Measurements from ENCODE around the gene TRAM2. TPM values are rescaled to one million over a fixed set of nuclear protein-coding genes. Genes with fewer than 3 reads are reported as not detected.

Gene TRAM2
- total and polyA plus RNA-seq, 10 of the 15 experiments (the other 5 are each of a cell fraction or from before 2014, with no cell fraction given): 2.5 to 15.0 (median 11.0) TPM

DNA sequence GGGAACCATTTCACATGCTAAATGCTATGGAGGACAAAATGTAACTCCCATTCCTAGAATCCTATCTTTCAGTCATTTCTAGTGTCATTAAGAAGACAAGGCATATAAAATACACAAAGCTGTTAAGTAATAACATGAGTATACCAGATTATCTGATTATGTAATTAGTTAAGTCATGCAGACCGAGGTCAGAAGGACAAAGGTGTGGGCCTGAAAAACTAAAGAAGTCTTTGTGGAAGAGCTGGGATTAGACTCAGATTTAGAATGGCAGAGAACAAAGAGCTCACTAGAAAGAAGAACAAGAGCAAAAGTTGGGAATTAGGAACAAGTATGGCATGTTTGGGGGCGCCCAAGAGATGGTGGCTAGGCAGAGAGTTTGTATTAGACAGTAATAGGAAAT is 119.8 kb downstream of the TRAM2 start:
- FAIRE-seq: no peak
- BruUV-seq (replicated peaks): no TSS peak
- Histone ChIP-seq H3K9ac (ENCODE audit: control insufficient read depth, insufficient read depth, low read length) (no peak overlapping the region), H3K4me2 (ENCODE audit: control insufficient read depth, insufficient read depth) (no peak overlapping the region), H3K36me3 (ENCODE audit: control insufficient read depth in 2 of 2, insufficient read depth in 2 of 2, low read length in 1 of 2) (no peaks in the 10 kb centered on the region), H3K79me2 (ENCODE audit: control insufficient read depth, insufficient read depth, low read length) (no peaks in the 10 kb centered on the region), H3K4me3 (no peak overlapping the region), H3K27me3 (replicated peaks in 1 of 2; ENCODE audit: control insufficient read depth in 2 of 2, insufficient read depth in 2 of 2, low read length in 1 of 2) (no peaks in the 10 kb centered on the region), H3K4me1 (ENCODE audit: control insufficient read depth, insufficient read depth, low read length) (no peaks in the 10 kb centered on the region), H3K27ac (ENCODE audit: control insufficient read depth, insufficient read depth) (no peak overlapping the region), H4K20me1 (ENCODE audit: control insufficient read depth, insufficient read depth) (no peaks in the 10 kb centered on the region), H3K9me3 (replicated peaks; ENCODE audit: control insufficient read depth, insufficient read depth, low read length) (no peaks in the 10 kb centered on the region; the same call in 2 of the 3 replicates), H2AFZ (ENCODE audit: control insufficient read depth, low read depth, low read length) (no peak overlapping the region)
- no peak for DNase-seq (ENCODE audit: low read depth, low spot score)
- 82% methylated on average over 2 of the region's 2 CpGs for WGBS (ENCODE audit: insufficient coverage, insufficient replicate concordance, low lambda C conversion rate, missing lambda C conversion rate)
- POLR2A ChIA-PET: no interaction called here
- CTCF ChIA-PET: no interaction called here
- no peak for ATAC-seq
- in situ Hi-C loops (cut with MboI) (no loop called here), intact Hi-C loops (cut with micrococcal nuclease; ENCODE audit: unreplicated experiment) (no loop called here)
- SMC1A ChIA-PET (ENCODE audit: uncharacterized antibody, unreplicated experiment): interaction anchor here (0.8 kb wide), 1 partner anchor 25 kb away, joined by 3 read pairs; no protein-coding TSS in a partner anchor
- RAD21 ChIA-PET (ENCODE audit: unreplicated experiment): no interaction called here
- TF ChIP-seq, protein P1, sequence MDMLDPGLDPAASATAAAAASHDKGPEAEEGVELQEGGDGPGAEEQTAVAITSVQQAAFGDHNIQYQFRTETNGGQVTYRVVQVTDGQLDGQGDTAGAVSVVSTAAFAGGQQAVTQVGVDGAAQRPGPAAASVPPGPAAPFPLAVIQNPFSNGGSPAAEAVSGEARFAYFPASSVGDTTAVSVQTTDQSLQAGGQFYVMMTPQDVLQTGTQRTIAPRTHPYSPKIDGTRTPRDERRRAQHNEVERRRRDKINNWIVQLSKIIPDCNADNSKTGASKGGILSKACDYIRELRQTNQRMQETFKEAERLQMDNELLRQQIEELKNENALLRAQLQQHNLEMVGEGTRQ (IDR thresholded peaks at IDR 0.05; ENCODE audit: borderline replicate concordance, low read depth, low read length): no peak
- TF ChIP-seq, protein P2, sequence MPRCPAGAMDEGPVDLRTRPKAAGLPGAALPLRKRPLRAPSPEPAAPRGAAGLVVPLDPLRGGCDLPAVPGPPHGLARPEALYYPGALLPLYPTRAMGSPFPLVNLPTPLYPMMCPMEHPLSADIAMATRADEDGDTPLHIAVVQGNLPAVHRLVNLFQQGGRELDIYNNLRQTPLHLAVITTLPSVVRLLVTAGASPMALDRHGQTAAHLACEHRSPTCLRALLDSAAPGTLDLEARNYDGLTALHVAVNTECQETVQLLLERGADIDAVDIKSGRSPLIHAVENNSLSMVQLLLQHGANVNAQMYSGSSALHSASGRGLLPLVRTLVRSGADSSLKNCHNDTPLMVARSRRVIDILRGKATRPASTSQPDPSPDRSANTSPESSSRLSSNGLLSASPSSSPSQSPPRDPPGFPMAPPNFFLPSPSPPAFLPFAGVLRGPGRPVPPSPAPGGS (IDR thresholded peaks at IDR 0.05; ENCODE audit: borderline replicate concordance, insufficient read depth, low read depth, low read length, poor library complexity, severe bottlenecking): no peak
- TF ChIP-seq SIX5 (IDR thresholded peaks at IDR 0.05; ENCODE audit: low read depth, low read length, severe bottlenecking): no peak
- TF ChIP-seq CBX3 (IDR thresholded peaks at IDR 0.05; ENCODE audit: borderline replicate concordance, low read depth): no peak
- TF ChIP-seq, protein P3, sequence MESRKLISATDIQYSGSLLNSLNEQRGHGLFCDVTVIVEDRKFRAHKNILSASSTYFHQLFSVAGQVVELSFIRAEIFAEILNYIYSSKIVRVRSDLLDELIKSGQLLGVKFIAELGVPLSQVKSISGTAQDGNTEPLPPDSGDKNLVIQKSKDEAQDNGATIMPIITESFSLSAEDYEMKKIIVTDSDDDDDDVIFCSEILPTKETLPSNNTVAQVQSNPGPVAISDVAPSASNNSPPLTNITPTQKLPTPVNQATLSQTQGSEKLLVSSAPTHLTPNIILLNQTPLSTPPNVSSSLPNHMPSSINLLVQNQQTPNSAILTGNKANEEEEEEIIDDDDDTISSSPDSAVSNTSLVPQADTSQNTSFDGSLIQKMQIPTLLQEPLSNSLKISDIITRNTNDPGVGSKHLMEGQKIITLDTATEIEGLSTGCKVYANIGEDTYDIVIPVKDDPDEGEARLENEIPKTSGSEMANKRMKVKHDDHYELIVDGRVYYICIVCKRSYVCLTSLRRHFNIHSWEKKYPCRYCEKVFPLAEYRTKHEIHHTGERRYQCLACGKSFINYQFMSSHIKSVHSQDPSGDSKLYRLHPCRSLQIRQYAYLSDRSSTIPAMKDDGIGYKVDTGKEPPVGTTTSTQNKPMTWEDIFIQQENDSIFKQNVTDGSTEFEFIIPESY (IDR thresholded peaks at IDR 0.05): no peak
- TF ChIP-seq JUND (IDR thresholded peaks at IDR 0.05; ENCODE audit: low read depth, low read length): no peak
- no peak for TF ChIP-seq KDM1A (IDR thresholded peaks at IDR 0.05; ENCODE audit: borderline replicate concordance)
- no peak for TF ChIP-seq PML (IDR thresholded peaks at IDR 0.05; ENCODE audit: low read length)
- TF ChIP-seq, protein P4, sequence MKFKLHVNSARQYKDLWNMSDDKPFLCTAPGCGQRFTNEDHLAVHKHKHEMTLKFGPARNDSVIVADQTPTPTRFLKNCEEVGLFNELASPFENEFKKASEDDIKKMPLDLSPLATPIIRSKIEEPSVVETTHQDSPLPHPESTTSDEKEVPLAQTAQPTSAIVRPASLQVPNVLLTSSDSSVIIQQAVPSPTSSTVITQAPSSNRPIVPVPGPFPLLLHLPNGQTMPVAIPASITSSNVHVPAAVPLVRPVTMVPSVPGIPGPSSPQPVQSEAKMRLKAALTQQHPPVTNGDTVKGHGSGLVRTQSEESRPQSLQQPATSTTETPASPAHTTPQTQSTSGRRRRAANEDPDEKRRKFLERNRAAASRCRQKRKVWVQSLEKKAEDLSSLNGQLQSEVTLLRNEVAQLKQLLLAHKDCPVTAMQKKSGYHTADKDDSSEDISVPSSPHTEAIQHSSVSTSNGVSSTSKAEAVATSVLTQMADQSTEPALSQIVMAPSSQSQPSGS (IDR thresholded peaks at IDR 0.05; ENCODE audit: low read length): no peak
- no peak for TF ChIP-seq JUNB (IDR thresholded peaks at IDR 0.05)
- TF ChIP-seq, protein P5, sequence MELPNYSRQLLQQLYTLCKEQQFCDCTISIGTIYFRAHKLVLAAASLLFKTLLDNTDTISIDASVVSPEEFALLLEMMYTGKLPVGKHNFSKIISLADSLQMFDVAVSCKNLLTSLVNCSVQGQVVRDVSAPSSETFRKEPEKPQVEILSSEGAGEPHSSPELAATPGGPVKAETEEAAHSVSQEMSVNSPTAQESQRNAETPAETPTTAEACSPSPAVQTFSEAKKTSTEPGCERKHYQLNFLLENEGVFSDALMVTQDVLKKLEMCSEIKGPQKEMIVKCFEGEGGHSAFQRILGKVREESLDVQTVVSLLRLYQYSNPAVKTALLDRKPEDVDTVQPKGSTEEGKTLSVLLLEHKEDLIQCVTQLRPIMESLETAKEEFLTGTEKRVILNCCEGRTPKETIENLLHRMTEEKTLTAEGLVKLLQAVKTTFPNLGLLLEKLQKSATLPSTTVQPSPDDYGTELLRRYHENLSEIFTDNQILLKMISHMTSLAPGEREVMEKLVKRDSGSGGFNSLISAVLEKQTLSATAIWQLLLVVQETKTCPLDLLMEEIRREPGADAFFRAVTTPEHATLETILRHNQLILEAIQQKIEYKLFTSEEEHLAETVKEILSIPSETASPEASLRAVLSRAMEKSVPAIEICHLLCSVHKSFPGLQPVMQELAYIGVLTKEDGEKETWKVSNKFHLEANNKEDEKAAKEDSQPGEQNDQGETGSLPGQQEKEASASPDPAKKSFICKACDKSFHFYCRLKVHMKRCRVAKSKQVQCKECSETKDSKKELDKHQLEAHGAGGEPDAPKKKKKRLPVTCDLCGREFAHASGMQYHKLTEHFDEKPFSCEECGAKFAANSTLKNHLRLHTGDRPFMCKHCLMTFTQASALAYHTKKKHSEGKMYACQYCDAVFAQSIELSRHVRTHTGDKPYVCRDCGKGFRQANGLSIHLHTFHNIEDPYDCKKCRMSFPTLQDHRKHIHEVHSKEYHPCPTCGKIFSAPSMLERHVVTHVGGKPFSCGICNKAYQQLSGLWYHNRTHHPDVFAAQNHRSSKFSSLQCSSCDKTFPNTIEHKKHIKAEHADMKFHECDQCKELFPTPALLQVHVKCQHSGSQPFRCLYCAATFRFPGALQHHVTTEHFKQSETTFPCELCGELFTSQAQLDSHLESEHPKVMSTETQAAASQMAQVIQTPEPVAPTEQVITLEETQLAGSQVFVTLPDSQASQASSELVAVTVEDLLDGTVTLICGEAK (IDR thresholded peaks at IDR 0.05; ENCODE audit: borderline replicate concordance): no peak
- TF ChIP-seq, protein P6, sequence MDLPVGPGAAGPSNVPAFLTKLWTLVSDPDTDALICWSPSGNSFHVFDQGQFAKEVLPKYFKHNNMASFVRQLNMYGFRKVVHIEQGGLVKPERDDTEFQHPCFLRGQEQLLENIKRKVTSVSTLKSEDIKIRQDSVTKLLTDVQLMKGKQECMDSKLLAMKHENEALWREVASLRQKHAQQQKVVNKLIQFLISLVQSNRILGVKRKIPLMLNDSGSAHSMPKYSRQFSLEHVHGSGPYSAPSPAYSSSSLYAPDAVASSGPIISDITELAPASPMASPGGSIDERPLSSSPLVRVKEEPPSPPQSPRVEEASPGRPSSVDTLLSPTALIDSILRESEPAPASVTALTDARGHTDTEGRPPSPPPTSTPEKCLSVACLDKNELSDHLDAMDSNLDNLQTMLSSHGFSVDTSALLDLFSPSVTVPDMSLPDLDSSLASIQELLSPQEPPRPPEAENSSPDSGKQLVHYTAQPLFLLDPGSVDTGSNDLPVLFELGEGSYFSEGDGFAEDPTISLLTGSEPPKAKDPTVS (IDR thresholded peaks at IDR 0.05; ENCODE audit: low read depth, low read length): no peak
- TF ChIP-seq NRF1 (conservative IDR thresholded peaks at IDR 0.05; ENCODE audit: low read depth, low read length): no peak
